Activated CD4-positive, alpha-beta T cell treated with anti-CD3 and anti-CD28 coated beads for 48 hours (primary cell): ENCODE results near the gene ALPK1.
"Not testable (repeated sequence)": the region's sequence is repeated elsewhere in the genome, so short reads cannot be mapped to it uniquely, and the experiment has no call there.

Experiments
- DNase-seq: peaks from one replicate; pipeline ENCODE4 v3.0.0-alpha.2; 2020

Gene ALPK1

DNA sequence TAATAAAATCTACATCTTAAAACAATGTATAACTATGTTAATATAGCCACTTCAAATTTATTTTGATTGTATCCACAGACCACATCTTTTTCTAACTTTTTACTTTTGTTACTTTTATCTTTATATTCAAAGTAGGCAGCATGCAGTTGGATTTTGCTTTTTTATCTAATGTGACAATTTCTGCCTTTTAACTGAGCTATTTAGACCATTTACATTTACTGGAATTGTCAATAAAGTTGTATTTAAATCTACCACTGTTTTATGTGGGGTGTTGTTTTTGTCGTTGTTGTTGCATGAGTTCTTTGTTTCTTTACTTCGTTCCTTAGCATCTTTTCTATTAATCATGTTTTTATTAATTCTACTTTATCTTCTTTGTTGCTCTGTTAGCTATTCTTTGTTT lies 176.8 kb downstream of the ALPK1 start:
- no peak for DNase-seq

DNA sequence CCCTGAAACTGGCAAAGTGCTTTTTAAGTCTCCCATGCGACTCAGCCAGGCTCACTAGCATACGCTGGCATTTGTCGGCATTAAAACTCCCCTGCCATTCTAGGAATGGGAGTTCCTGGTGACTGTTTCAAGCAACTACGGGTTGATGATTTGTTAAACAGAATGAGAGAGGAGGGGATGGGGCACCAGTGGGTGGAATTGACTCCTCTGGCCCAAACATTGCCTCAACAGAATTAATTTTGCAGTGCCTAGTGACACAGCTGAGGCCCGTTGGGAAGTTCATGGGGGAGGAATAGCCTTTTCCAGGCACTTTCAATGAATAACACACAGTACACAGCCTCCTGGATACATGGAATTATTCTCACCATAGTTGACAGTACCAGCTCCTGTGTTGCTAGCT lies 188.8 kb downstream of the ALPK1 start:
- DNase-seq, result no peak

DNA sequence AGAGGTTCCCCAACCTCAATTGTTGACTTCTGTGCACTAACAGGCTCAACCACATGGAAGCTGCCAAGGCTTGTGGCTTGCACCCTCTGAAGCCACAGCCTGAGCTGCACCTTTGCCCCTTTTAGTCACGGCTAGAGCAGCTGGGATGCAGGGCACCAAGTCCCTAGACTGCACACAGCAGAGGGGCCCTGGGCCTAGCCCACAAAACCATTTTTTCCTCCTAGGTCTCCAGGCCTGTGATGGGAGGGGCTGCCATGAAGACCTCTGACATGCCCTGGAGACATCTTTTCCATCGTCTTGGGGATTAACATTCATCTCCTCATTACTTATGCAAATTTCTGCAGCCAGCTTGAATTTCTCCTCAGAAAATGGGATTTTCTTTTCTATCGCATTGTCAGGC lies 193.6 kb downstream of the ALPK1 start:
- not testable (repeated sequence) for DNase-seq
